IMR-90 (cell line): Measurements from ENCODE around the gene EMX1. TPM values are rescaled to one million over a fixed set of nuclear protein-coding genes. Genes with fewer than 3 reads are reported as not detected.

Experiments
- ATAC-seq: fragments of 200-7000 bp; cut with Tn5 transposase; 2 replicates; pipeline ENCODE4 v1.9.1; 2020; ENCODE audit warnings: low read depth, mild to moderate bottlenecking, moderate library complexity
- BruUV-seq: library from RNA; stranded (reverse); fragments of 400-500 nt; replicated peaks from 2 replicates; lab custom pipeline; 2021; lab: Mats Ljungman, UMichigan
- CTCF ChIA-PET: fragments of 300-600 bp; formaldehyde crosslinking; extraction: SDS; loops from one replicate; lab custom pipeline; 2021; ENCODE audit warnings: antibody characterized with exemption; lab: Yijun Ruan, JAX
- POLR2A ChIA-PET: fragments of 300-600 bp; sonication (Branson Sonifier 250); formaldehyde crosslinking; loops from one replicate; lab custom pipeline; 2022; ENCODE audit warnings: antibody characterized with exemption; ENCODE audit not compliant: unreplicated experiment; lab: Charles Lee
- DNase-seq: peaks from one replicate; pipeline ENCODE4 v3.0.0; 2013
- H2AFZ ChIP-seq: replicated peaks from 2 replicates; pipeline ENCODE3; 2013; ENCODE audit warnings: low read length, mild to moderate bottlenecking; ENCODE audit not compliant: poor library complexity
- H2AK5ac ChIP-seq: 2 replicates; pipeline ENCODE4 v1.6.1; 2013; ENCODE audit warnings: low read depth, low read length, inconsistent platforms
- H2AK9ac ChIP-seq: replicated peaks from 2 replicates; pipeline ENCODE3; 2013; ENCODE audit warnings: mild to moderate bottlenecking, low read depth, low read length, moderate library complexity; ENCODE audit not compliant: poor library complexity
- H2BK120ac ChIP-seq: 2 replicates; pipeline ENCODE4 v1.6.1; 2013; ENCODE audit warnings: low read depth, low read length, inconsistent platforms
- H2BK15ac ChIP-seq: 3 replicates; pipeline ENCODE4 v1.6.1; 2013; ENCODE audit warnings: low read depth, low read length, inconsistent platforms
- H2BK20ac ChIP-seq: 2 replicates; pipeline ENCODE4 v1.6.1; 2013; ENCODE audit warnings: low read depth, mild to moderate bottlenecking, inconsistent platforms, low read length, moderate library complexity
- H2BK5ac ChIP-seq: 2 replicates; pipeline ENCODE4 v1.6.1; 2013; ENCODE audit warnings: mild to moderate bottlenecking, low read depth, low read length, inconsistent platforms; ENCODE audit not compliant: poor library complexity, severe bottlenecking
- H3K14ac ChIP-seq: replicated peaks from 2 replicates; pipeline ENCODE4 v1.6.1; 2013; ENCODE audit warnings: low read depth, low read length, inconsistent platforms
- H3K18ac ChIP-seq: 2 replicates; pipeline ENCODE4 v1.6.1; 2013; ENCODE audit warnings: low read depth, low read length, control low read depth
- H3K23ac ChIP-seq: 2 replicates; pipeline ENCODE4 v1.6.1; 2013; ENCODE audit warnings: low read depth, low read length, inconsistent platforms
- H3K27ac ChIP-seq: 2 replicates; pipeline ENCODE4 v1.5.1; 2013; ENCODE audit warnings: mild to moderate bottlenecking, control low read depth, low read length; ENCODE audit not compliant: insufficient read depth
- H3K27me3 ChIP-seq: 2 replicates; pipeline ENCODE4 v1.6.1; 2013; ENCODE audit warnings: low read length; ENCODE audit not compliant: control insufficient read depth, insufficient read depth
- H3K36me3 ChIP-seq: 2 replicates; pipeline ENCODE4 v1.6.1; 2013; ENCODE audit warnings: low read length, mixed read lengths; ENCODE audit not compliant: control insufficient read depth, insufficient read depth
- H3K4ac ChIP-seq: 2 replicates; pipeline ENCODE4 v1.6.1; 2013; ENCODE audit warnings: low read depth, low read length, inconsistent platforms
- H3K4me1 ChIP-seq: 2 replicates; pipeline ENCODE4 v1.6.1; 2013; ENCODE audit warnings: low read length, mixed read lengths; ENCODE audit not compliant: control insufficient read depth, insufficient read depth
- H3K4me2 ChIP-seq: 2 replicates; pipeline ENCODE4 v1.6.1; 2013; ENCODE audit warnings: low read depth, mild to moderate bottlenecking, control low read depth, low read length, moderate library complexity
- H3K4me3 ChIP-seq: 2 replicates; pipeline ENCODE4 v1.5.1; 2013; ENCODE audit warnings: low read depth, mild to moderate bottlenecking, control low read depth, low read length, moderate library complexity; ENCODE audit not compliant: insufficient read depth
- H3K56ac ChIP-seq: 2 replicates; pipeline ENCODE4 v1.6.1; 2013; ENCODE audit warnings: low read length, inconsistent platforms; ENCODE audit not compliant: insufficient read depth; ENCODE audit errors: extremely low read depth
- H3K79me1 ChIP-seq, 2 experiments: 2 replicates each; pipeline ENCODE4 v1.6.1; 2013; ENCODE audit warnings: low read length in 2 of 2, inconsistent platforms in 1 of 2, low read depth in 1 of 2
- H3K9ac ChIP-seq: 2 replicates; pipeline ENCODE4 v1.6.1; 2013; ENCODE audit warnings: low read depth, low read length, control low read depth
- H3K9me1 ChIP-seq: 2 replicates; pipeline ENCODE4 v1.6.1; 2013; ENCODE audit warnings: low read length, inconsistent platforms; ENCODE audit not compliant: insufficient read depth
- H3K9me3 ChIP-seq: 2 replicates; pipeline ENCODE4 v1.6.1; 2013; ENCODE audit warnings: low read length; ENCODE audit not compliant: control insufficient read depth, insufficient read depth
- H4K20me1 ChIP-seq: 2 replicates; pipeline ENCODE4 v1.6.1; 2013; ENCODE audit warnings: low read length, inconsistent platforms; ENCODE audit not compliant: insufficient read depth
- H4K5ac ChIP-seq: 2 replicates; pipeline ENCODE4 v1.6.1; 2013; ENCODE audit warnings: mild to moderate bottlenecking, low read depth, low read length, control low read depth
- H4K8ac ChIP-seq, 2 experiments: 2 replicates each; pipeline ENCODE4 v1.6.1; 2013; ENCODE audit warnings: low read depth in 2 of 2, low read length in 2 of 2, control low read depth in 1 of 2, inconsistent platforms in 1 of 2
- H4K91ac ChIP-seq: 2 replicates; pipeline ENCODE4 v1.6.1; 2013; ENCODE audit warnings: low read depth, low read length, inconsistent platforms; ENCODE audit not compliant: insufficient read depth
- CHD1 ChIP-seq: IDR thresholded peaks from 2 replicates; pipeline ENCODE4 v1.6.1; 2012; ENCODE audit warnings: low read depth, low read length, improper control_type of control experiment
- CTCF ChIP-seq: conservative IDR thresholded peaks from 2 replicates; pipeline ENCODE4 v1.5.1; 2012; ENCODE audit warnings: mild to moderate bottlenecking, low read depth, low read length, improper control_type of control experiment
- MAFK ChIP-seq: IDR thresholded peaks from 2 replicates; pipeline ENCODE4 v1.6.1; 2012; ENCODE audit warnings: low read depth, low read length, improper control_type of control experiment
- RAD21 ChIP-seq: IDR thresholded peaks from 2 replicates; pipeline ENCODE4 v1.6.1; 2012; ENCODE audit warnings: low read length, improper control_type of control experiment
- SMC3 ChIP-seq: fragments of 150-350 bp; IDR thresholded peaks from 2 replicates; pipeline ENCODE4 v1.6.1; 2016; ENCODE audit warnings: low read depth, mild to moderate bottlenecking, antibody characterized with exemption, low read length, moderate library complexity
- WGBS, 2 experiments: methylation state at CpG; one replicate each; pipeline versions ENCODE4 v1.1.5 to v1.1.7; 2013; ENCODE audit warnings: missing lambda C conversion rate in 2 of 2; ENCODE audit not compliant: insufficient read length in 1 of 2; ENCODE audit errors: extremely low coverage in 2 of 2; 5-methylcytosine and 5-hydroxymethylcytosine counted together
- dilution Hi-C: fragments of 300-500 bp; cut with HindIII; formaldehyde crosslinking; loops from one replicate; pipeline ENCODE4 v1.14.3; 2018; ENCODE audit warnings: low sequenced_read_pairs; ENCODE audit not compliant: unreplicated experiment
- in situ Hi-C: fragments of 300-500 bp; cut with MboI; formaldehyde crosslinking; loops from 3 replicates; pipeline ENCODE4 v1.14.3; 2019; ENCODE audit warnings: low sequenced_read_pairs, inconsistent platforms, mixed read lengths
- intact Hi-C: fragments of 100-400 bp; cut with micrococcal nuclease; formaldehyde crosslinking; loops from 2 replicates; pipeline ENCODE4 v1.10.0; 2022
- polyA plus RNA-seq, 3 experiments: library from polyadenylated mRNA; depleted of rRNA; stranded (reverse); fragments of >200 nt; gene quantifications; 2 replicates each; pipeline ENCODE4 v1.2.3, GENCODE V29; 2012; ENCODE audit warnings: low replicate concordance in 1 of 3
- total RNA-seq: library from RNA; depleted of rRNA; stranded (reverse); fragments of >200 nt; gene quantifications from 2 replicates; pipeline ENCODE4 v1.2.3, GENCODE V29; 2012

EMX1 gene
- total and polyA plus RNA-seq, 2 of the 4 experiments (the other 2 are of a cell fraction): not detected

GRCh38 chr2:72973566-72974435 lies 56.5 kb downstream of the EMX1 start:
- WGBS, 2 experiments: 39% methylated on average over 3 of the region's 12 CpGs; no CpG with 5 or more reads in 1 of the 2 experiments
- POLR2A ChIA-PET: no interaction called here
- H2AFZ ChIP-seq: peak overlapping the region; percentile 65
- no peaks in the 10 kb centered on the region for H3K27me3 ChIP-seq
- H4K20me1 ChIP-seq: no peaks in the 10 kb centered on the region
- DNase-seq (peak; percentile 58), ATAC-seq (peak; percentile 99)
- H3K4ac ChIP-seq: no peak overlapping the region
- no peak overlapping the region for H2BK5ac ChIP-seq
- H2BK20ac ChIP-seq: no peak overlapping the region
- intact Hi-C loops (loop anchor here (1.0 kb wide), 1 partner anchor 80 kb away; no protein-coding TSS in a partner anchor), dilution Hi-C loops (no loop called here), in situ Hi-C loops (loop anchor here (5.0 kb wide), 1 partner anchor 82 kb away; no protein-coding TSS in a partner anchor)
- no peak overlapping the region for H2AK9ac ChIP-seq
- H2BK15ac ChIP-seq: no peak overlapping the region
- no TSS peak for BruUV-seq
- no peak overlapping the region for H4K8ac ChIP-seq
- no peak overlapping the region for H3K27ac ChIP-seq
- H3K18ac ChIP-seq: no peak overlapping the region
- H2BK120ac ChIP-seq: no peak overlapping the region
- TF ChIP-seq CTCF: peak; percentile 77
- no peak for TF ChIP-seq CHD1
- peak; percentile 78 for TF ChIP-seq SMC3
- TF ChIP-seq RAD21: peak; percentile 72
- TF ChIP-seq MAFK: no peak
- H3K4me3 ChIP-seq: no peak overlapping the region
- H3K9me1 ChIP-seq: no peaks in the 10 kb centered on the region
- H3K56ac ChIP-seq: no peak overlapping the region
- no peaks in the 10 kb centered on the region for H3K4me1 ChIP-seq
- no peak overlapping the region for H3K4me2 ChIP-seq
- CTCF ChIA-PET: interaction anchor here (0.5 to 1.5 kb wide), 14 partner anchors 11 to 164 kb away, joined by 3 to 8 read pairs (median 3); no protein-coding TSS in a partner anchor
- no peaks in the 10 kb centered on the region for H3K36me3 ChIP-seq
- H3K9me3 ChIP-seq: no peaks in the 10 kb centered on the region
- no peak overlapping the region for H4K91ac ChIP-seq
- no peaks in the 10 kb centered on the region for H3K79me1 ChIP-seq
- no peak overlapping the region for H4K5ac ChIP-seq
- no peak overlapping the region for H3K14ac ChIP-seq
- no peak overlapping the region for H2AK5ac ChIP-seq
- H3K23ac ChIP-seq: no peak overlapping the region
- H3K9ac ChIP-seq: no peak overlapping the region
